NCI-H510A treated with DMSO at 0.1 percent for 48 hours (cell line): ENCODE results near the gene LRRC70.

Experiments
- DNase-seq: peaks from one replicate; lab custom pipeline; 2025; lab: John Stamatoyannopoulos, UW

The LRRC70 gene

DNA sequence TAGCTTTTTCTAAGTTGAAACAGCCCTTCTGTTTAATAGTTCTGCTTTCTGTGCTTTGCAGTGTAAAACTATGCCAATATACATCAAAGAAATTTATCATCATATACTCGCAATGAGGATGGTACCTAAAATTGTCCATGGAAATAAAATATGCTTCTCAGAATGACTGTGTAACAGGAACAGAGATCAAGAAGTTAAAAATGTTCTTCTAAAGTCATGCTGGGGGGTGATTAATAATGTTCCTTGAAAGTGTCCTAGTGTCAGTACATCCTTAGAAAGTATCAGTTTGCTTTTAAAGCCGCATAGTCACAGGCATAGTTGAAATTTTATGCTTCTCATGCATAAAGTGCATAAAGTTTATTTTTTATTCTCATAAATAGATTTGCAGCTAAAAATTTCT, 4.0 kb upstream of the LRRC70 start:
- DNase-seq, result no peak

DNA sequence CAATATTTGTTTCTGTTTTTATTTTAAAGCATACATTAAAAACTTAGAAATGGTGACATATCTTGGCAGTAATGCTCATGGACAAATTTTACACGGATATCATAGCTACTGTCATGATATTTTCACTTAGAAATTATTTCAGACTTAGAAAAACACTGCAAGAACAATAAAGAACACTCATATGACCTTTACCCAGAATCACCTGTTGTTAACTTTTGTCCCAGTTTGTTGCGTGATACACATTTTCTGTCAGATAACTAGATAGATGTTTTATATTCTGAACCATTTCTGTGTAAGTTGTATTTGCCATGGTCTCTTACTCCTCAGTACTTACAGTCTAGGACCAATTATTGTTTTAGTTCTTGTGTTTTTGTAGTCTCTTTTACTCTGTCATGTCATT, 3.6 kb upstream of the LRRC70 start:
- no peak for DNase-seq

DNA sequence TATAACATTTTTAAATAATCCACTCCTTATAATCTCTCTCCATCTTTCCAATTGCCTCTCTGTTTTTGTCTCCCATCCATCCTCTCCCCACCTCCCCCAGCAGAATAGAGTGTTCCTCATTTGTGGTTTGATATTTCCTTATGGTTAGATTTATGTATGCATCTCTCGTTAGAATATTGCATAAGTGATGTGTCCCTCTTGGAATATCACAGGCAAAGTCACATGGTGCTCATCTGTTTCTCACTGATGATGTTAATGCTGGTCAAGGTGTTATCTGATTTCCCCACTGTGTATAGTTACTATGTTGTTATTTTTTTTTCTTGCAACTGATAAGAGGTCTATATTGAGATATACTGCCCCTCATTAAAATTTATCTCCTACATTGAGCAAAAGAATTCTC, 3.1 kb upstream of the LRRC70 start:
- DNase-seq, result no peak

DNA sequence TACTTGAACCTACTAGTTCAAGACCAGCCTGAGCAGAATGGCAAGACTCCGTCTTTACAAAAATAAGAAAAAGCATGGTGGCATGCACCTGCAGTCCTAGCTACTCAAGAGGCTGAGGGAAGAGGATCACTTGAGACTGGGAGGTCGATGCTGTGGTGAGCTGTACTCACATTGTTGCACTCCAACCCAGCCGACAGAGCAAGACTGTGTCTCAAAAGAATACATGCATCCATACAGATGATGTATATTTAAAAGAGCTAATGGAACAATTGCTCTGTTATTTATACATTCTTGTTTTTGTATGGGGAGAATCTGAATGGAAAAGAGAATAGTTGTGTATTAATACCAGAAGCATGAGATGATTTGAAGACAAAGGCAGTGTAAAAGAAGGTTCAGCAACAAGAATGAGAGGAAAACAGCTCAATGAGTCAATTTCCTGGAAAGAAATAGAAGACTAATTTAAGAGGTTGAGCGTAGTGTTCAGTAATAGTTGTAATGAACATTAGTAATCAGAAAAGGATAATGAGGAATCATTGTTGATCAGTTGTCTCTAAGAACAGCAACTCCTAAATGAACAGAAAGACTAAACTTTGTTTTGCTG, 1.9 kb upstream of the LRRC70 start:
- DNase-seq, result no peak

DNA sequence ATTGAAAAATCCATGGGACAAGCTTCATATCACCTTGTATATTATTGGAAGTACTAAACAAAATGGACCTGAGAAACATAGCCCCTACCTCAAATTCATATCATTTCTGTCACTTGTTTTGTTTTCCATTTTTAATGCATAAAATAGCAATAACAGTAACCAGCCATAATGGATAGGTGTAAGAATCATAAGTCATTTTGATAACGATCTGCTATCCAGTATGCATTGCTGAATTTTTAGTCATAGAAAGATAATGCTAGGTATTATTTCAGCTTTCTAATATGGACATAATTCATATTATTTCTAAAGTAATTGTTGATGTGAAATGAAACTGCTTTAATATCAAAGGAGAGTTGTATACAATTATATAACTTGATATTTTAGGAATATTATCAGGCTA, 1.1 kb upstream of the LRRC70 start:
- no peak for DNase-seq

DNA sequence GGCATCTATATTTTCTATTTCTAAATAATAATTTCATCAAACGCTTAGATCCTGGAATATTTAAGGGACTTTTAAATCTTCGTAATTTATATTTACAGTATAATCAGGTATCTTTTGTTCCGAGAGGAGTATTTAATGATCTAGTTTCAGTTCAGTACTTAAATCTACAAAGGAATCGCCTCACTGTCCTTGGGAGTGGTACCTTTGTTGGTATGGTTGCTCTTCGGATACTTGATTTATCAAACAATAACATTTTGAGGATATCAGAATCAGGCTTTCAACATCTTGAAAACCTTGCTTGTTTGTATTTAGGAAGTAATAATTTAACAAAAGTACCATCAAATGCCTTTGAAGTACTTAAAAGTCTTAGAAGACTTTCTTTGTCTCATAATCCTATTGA, 1.1 kb downstream of the LRRC70 start:
- DNase-seq, result no peak

DNA sequence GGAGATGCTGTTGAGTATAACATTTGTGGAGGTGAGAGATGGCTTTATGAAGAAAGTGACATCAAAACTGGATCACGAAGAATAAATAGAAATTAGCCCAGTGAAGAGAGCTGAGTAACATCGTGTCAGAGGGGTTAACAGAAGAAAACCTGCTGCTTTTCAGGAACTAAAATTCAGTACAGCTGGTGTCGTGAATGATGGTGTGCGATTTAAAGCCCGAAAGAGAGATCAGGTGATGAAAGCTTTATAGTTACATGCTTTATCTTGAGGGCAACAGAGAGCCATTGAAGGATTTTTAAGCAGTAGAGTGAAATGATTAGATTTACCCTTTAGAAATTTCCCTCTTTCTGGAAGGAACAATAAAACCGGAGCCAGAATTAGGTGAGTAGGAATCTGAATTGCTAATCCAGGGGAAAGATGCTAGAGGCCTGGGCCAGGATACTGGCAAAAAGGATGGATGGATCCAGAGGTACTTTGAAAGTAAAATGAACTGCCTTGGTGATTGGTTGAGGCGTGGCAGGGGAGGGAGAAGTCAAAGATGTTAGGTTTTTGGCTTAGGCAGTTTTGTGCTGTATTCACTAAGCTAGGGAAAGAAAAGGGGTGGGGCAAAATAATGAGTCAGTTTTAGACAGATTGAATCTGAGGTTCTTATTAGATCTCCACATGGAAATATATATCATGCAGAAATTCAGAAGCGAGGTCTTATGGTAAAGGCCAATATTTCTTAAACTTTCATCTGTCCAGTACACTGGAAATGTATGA, 3.4 kb downstream of the LRRC70 start:
- no peak for DNase-seq

DNA sequence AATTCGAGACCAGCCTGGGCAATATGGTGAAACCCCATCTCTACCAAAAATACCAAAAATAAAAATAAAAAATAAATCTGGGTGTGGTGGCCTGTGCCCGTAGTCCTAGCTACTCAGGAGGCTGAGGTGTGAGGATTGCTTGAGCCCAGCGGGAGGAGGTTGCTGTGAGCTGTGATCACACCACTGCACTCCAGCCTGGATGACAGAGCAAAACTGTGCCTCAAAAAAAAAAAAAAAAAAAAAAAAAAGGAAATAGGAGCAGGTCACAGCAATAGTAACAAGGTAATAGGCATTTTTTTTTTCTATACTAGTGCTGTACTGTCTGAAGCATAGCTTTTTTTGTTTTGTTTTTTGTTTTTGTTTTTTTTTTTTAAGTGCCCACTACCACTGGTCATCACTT, 5.8 kb downstream of the LRRC70 start:
- DNase-seq, result no peak

DNA sequence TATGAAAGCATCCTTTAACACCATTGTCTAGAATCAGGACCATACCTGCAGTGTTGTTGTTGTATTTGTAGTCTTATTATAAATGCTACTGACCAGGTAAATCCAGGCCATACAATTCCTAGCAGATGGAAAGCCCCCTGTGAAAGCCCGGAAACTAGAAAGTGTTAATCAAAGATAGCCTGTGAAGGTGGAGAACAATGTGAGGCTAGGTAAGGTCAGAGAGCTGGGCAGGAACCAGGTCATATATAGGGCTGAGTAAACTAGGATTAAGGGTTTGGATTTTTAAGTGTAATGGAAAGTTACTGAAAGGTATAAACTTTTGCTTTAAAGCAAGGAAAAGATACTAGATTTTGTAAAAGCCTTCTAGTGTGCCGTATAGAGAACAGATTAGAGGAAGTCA, 6.7 kb downstream of the LRRC70 start:
- no peak for DNase-seq

DNA sequence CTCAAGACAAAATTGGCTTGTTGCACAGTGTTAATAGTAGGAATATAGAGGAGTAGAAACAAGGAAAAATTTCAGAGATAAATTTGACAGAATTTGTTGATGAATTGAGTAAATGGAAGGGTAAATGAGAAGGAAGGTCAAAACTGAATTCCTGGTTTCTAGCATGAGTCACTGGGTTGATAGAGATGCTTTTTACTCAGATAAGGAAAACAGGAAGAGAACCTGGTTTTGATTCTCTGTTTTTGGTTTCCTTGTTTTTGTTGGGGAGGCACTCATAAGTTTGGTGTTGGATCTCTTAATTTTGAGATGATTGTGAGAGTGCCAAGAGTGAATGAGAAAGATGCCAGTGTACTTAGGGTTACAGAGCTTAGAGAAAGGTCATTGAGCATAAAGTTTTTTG, 7.1 kb downstream of the LRRC70 start:
- no peak for DNase-seq

DNA sequence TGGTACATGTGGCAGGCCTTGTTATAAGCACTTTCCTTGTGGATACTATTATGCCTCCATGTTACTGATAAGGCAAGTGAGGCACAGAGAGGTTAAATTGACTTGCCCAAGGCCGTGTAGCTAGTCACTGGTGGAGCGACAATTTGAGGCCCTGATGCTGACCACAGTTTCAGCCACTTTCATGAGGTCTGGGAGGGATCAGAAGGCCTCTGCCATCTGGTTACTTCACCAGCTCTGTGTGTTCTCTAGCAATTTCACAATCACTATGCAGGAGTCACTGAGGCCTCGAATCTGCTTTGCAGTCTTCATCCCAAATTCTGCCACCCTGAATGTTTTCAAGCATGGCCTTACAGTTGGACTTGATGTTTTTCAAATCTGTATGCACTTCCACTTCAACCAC, 9.1 kb downstream of the LRRC70 start:
- DNase-seq, result no peak

DNA sequence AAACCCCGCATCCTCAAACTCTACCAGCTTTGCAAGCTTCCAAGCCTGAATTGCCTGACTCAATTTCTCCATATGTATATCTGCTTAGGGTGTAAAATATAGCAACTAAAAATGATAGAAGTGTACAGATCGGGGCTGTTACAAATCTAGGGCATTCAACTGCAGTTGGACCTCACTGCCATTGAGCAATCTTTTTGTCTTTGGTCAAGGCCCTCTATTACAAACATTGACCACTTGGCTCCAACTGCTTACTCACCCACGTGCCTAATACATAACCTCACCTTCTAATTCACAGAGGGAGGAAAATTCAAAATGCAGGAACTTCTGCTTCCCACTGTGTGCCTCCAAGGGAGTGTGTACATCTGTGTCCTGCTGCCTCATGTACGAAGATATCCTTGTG, 10.0 kb downstream of the LRRC70 start:
- DNase-seq, result no peak

DNA sequence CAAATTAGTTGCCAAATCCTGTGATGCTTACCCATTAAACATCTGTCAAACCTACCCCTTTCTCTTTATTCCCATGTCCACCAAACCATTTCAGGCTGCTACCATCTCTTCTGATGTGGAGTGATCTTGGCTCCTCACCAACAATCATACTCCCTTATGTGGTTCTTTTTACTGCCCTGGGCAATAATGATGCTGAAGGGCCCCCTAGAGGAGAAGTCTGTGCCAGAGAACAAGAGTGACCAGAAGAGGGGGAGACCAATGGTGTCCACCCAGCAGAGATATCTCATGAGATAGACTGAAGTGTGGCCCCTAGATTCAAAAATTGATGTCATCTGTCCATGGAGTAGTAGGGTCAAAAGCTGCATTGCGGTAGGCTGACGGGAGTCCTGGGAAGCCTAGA, 10.9 kb downstream of the LRRC70 start:
- DNase-seq, result no peak

DNA sequence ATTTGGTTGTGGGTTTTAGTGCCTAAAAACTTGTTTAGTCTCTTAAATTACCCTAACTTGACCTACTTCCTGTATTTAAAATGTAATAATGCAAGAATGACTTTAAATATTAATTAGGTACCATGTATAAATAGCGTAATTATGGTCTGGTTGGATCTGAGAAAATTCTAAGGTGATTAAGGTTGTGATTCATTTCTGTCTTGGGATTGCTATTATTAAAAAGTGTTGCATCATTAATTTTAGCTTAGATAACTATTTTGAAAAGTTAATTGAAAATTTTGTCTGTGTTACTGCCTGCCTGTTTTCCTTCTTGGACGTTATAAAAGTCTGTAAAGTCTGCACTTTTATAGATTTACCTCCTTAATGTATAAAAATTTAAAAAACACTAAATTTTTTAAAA, 11.8 kb downstream of the LRRC70 start:
- no peak for DNase-seq

DNA sequence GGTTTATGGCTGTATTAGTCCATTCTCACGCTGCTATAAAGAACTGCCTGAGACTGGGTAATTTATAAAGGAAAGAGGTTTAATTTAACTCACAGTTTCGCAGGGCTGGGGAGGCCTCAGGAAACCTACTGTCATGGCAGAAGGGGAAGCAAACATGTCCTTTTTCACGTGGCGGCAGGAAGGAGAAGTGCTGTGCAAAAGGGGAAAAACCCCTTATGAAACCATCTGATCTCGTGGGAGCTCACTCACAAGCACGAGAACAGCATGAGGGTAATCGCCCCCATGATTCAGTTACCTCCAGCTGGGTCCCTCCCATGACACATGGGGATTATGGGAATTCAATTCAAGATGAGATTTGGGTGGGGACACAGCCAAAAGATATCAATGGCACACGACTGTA, 13.9 kb downstream of the LRRC70 start:
- DNase-seq, result no peak

DNA sequence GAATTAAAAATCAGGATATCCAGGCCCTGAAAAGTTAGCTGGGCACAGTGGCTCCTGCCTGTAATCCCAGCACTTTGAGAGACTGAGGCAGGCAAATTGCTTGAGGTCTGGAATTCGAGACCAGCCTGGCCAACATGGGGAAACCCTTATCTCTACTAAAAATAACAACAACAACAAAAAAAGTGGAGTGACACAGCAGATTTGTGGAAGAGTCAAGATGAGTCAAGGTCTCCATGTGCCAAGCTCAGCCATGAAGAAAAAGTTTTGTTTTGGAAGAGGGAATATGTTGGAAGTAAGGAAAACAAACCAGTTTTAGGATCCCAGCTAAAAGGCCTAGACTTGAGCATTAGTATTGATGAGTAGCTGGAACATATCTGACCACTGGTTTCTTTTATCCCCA, 14.7 kb downstream of the LRRC70 start:
- DNase-seq, result no peak

DNA sequence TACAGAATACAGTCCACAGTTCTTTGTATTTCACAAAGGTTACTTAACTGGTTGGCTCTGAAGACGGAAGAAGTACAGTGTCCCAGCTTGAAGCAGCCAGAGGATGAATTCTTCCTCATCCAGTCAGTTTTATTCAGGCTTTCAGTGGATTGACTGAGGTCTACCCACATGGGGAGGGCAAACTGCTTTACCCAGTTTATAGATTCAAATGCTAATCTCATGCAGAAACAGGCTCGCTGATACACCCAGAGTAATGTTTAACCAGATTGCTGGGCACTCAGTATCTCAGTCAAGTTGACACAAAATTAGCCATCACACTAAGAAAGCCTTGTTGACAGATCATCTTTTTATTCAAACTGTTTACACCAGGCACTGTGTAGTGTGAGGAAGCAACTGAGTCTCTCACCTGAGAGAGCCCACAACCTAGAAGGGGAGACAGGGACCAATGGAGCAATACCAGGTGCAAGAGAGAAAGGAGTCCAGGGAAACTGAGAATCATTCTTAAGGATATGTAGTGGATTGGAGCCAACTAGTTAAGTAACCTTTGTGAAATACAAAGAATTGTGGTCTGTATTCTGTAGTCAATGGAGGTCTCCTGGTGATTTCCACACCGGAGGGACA, 15.9 kb downstream of the LRRC70 start:
- no peak for DNase-seq

DNA sequence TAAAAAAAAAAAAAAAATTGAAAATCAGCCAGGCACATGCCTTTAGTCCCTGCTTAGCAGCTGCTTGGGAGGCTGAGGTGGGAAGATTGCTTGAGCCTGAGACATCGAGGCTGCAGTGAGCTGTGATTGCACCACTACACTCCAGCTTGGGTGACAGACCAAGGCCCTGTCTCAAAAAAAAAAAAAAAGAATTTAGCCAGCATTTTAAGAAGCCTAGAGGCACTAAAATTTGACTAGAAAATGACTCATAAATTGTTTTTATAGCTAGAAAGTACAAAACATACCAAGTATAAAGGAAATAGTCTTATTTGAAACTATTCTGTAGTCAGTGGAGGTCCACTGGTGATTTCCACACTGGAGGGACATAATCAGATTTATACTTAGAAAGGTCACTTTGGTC, 17.5 kb downstream of the LRRC70 start:
- DNase-seq, result no peak

DNA sequence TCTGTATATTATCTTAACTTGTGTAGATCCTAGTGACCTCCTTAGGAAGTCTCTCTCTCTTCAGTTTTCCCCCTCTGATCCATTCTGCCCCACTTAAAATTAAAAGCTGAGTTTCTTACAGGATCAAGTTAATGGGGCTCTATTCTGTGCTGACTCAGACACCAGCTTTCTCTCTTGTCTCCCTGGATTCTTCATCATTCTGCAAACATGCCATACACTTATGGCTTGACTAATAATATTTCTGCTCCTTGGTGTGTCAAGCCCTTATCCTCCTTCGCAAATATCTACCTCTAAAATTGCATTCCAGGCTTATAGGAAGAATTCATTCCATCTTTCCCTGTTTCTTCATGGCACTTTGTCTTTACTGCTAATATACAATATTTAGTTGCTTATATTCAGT, 18.1 kb downstream of the LRRC70 start:
- no peak for DNase-seq

DNA sequence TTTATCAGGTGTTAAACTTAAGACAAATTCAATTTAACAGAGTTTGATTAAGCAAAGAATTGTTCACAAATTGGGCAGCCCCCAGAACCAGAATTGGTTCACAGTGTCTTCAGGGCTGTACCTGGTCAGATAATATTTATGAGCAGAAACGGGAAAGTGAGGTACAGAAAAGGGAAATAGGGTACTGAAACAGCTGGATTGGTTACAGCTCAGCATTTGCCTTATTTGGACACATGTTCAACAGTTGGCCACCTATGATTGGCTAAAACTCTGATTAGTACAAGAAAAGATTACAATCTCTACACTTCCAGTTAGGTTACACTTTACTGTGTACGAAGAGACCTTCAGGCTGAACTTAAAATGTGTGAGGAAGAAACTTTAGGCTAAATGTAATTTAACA, 18.7 kb downstream of the LRRC70 start:
- DNase-seq, result no peak

DNA sequence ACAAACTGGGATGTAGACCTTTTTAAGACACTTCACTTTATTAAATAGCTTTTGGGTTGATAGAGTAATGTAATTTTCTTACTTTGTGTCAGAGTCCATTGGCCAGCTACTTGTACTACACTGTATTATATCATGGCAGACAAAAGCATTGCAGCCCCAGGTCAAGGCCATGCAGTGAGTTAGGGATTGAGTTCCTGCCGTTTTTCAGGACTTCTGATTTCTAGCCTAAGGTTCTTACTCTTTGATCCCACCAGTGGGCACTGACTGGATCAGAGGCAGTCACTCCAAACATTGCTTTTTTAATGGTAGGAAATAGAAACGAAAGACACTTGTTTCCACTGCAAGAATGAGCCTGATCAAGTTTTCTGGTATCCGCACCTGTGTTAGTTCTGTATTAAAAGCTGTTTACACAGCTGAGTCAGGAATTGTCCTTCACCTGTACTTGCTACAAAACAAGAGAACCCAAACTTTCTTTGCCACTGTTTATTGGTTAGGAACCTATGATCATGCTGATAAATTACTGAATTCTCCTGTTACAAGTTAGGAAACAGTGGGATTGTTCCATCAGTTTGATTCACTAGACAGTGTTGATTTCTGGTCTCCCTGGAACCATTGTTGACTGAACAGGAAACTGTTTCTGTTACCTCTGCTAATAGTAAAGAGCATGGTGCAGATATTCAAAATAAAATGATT, 22.1 kb downstream of the LRRC70 start:
- DNase-seq, result peak; percentile 55

DNA sequence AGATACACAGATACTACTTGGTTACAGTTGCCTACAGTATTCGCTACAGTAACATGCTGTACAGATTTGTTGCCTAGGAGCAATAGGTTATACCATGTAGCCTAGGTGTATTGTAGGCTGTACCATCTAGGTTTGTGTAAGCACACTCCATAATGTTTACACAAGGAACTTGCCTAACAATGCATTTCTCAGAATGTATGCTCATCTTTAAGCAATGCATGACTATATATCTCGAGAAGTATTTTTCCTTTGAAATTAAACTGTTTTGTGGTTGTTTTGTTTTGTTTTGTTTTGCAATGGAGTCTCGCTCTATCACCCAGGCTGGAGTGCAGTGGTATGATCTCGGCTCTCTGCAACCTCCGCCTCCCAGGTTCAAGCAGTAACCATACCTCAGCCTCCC, 25.3 kb downstream of the LRRC70 start:
- no peak for DNase-seq

DNA sequence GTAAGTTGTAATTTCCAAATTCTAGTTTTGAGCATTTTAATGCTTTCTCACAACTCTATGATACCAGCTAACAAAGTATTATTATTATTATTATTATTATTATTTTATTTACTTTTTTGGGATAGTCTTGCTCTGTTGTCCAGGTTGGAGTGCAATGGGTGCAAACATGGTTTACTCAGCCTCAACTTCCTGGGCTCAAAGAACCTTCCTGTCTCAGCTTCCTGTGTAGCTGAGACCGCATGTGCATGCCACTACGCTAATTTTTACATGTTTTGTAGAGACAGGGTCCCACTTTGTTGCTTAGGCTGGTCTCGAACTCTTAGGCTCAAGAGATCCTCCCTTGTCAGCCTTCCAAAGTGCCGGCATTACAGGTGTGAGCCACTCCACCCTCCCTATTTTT, 27.0 kb downstream of the LRRC70 start:
- DNase-seq, result no peak
